ENCODE data around the gene TAF3.

DNA sequence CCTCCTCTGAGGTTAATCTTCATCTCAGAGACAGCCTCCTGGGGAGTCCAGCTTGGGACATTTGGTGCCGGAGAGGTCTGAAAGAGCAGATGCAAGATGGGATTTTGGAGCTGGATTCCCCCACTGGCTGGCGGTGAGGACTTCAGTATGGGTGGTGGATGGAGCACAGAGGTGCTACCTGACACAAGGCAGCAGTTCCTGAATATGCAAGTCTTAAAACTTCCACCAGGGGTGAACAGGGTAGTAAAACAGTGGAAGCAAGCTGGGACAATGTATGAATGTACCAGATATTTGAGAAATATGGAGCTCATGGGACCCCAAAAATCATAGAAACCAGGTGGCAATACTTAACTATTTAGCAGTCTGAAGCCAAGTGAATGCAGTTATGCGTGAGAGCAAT, 4.8 kb upstream of the TAF3 start:
- TF ChIP-seq, protein P1, sequence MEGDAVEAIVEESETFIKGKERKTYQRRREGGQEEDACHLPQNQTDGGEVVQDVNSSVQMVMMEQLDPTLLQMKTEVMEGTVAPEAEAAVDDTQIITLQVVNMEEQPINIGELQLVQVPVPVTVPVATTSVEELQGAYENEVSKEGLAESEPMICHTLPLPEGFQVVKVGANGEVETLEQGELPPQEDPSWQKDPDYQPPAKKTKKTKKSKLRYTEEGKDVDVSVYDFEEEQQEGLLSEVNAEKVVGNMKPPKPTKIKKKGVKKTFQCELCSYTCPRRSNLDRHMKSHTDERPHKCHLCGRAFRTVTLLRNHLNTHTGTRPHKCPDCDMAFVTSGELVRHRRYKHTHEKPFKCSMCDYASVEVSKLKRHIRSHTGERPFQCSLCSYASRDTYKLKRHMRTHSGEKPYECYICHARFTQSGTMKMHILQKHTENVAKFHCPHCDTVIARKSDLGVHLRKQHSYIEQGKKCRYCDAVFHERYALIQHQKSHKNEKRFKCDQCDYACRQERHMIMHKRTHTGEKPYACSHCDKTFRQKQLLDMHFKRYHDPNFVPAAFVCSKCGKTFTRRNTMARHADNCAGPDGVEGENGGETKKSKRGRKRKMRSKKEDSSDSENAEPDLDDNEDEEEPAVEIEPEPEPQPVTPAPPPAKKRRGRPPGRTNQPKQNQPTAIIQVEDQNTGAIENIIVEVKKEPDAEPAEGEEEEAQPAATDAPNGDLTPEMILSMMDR (IDR thresholded peaks at IDR 0.05): no peak
- TF ChIP-seq POLR2A (IDR thresholded peaks at IDR 0.05): no peak
